Occipital lobe (tissue), 2 donors: ENCODE results near the gene PRR36. TPM values are rescaled to one million over a fixed set of nuclear protein-coding genes. Genes with fewer than 3 reads are reported as not detected.
"Not testable (repeated sequence)": the region's sequence is repeated elsewhere in the genome, so short reads cannot be mapped to it uniquely, and the experiment has no call there.

Experiments
- DNase-seq: peaks from one replicate; lab custom pipeline; 2025; lab: John Stamatoyannopoulos, UW
- total RNA-seq: library from RNA; depleted of rRNA; stranded (reverse); fragments of >200 nt; gene quantifications from one replicate; pipeline ENCODE4 v1.2.3, GENCODE V29; 2014

Gene PRR36
- total RNA-seq, result 4.1 TPM

DNA sequence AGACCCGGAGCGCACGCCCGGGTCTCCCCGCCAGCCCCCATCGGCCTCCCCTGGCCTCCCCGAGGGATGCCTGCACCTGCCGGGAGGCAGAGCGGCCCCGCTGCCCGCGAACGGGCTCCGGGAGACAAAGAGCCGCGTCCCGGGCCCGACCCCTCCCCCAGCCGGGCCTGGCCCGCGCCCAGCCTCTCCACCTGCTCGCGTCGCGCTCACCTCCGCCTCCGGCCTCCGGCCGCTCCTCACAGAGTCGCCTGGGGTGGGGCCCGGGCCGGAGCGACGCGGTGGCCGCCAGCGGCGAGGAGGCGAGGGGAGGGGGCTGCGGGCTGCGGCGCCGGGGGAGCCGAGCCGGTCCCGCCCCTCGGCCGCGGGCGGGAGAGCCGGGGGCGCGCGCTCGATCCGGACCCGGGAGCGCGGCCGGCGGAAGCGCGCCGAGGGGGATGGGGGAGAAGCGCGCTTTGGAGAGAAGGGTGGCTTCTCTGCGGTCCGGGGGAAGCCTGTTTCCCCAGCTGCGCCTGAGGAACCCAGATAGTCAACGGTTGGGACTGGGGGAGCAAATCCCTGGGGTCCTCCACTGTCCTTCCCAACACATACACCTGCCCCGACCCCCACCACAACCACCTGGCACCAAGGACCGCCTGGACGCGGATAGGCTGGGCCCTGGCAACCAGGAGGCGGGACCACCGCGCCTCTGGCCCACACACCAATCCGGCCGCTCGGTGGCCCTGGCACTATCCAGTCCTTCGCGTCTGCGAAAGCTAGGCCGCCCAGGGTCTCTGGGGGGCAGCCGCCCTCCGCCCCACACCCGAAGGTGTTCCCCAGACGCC is at the start of gene PRR36:
PRR36 (minus strand) TSS at position 315 of the 821 bp plus-strand sequence. CDS start 701 bp downstream, outside the sequence.
- peak; percentile 45 for DNase-seq

DNA sequence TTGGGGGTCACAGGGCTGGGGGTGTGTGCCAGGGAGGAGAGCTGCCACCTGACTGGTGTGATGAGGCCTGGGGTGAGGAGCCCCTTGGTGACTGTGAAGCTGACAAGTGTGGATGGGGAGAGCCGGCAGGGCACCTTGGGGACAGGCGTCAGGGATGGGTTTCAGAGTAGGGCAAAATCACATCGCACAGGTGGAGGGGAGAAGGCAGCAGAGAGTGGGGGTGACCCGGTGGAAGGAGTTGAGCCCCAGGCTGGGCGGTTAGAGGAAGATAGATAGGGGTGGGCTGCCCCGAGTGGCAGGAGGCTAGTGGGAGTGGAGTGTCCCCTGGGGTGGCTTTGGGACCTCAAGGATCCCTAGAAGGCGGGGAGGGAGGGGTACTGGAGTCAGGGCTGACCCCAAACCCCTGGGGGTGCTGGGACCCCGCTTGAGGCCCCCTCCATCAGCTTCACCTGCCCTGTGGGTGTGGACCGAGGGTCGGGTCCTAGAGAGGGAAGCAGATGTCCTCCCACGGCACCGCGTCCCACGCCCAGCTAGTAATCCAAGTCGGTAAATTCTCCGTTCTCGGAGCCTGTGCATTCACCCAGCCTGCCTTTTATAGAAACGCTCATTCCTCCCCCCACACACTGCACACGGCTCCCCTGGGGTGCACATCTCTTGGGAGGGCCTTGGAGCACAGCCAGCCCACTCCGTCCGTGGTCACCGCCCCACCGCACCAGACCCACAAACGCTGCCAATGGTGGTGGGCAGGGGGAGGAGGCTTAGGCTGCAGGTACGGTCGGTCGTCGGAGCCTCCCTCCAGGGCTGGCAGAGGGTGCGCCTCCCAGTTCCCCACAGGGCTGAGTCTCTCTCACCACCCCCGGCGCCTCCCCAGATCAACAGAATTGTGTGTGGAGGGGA is 49.4 kb upstream of the PRR36 start:
- DNase-seq, result peak; percentile 43

DNA sequence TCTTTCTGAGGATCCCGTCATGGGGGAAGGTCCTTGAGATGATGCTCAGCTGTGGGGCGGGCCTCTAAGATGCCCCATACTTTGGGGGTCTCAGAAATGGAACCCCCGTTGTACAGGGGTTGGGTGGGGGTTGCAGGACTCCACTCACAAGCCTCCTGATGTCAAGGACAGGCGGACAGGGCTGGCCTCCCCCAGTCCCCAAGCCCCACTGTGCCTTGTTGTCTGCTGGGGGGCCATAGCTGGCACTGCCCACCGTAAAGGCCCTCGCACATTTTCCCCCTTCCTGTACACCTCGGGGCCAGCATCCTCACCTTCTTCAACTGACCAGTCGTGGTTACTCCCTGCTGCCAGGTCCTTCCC is 48.6 kb upstream of the PRR36 start:
- DNase-seq, result no peak

DNA sequence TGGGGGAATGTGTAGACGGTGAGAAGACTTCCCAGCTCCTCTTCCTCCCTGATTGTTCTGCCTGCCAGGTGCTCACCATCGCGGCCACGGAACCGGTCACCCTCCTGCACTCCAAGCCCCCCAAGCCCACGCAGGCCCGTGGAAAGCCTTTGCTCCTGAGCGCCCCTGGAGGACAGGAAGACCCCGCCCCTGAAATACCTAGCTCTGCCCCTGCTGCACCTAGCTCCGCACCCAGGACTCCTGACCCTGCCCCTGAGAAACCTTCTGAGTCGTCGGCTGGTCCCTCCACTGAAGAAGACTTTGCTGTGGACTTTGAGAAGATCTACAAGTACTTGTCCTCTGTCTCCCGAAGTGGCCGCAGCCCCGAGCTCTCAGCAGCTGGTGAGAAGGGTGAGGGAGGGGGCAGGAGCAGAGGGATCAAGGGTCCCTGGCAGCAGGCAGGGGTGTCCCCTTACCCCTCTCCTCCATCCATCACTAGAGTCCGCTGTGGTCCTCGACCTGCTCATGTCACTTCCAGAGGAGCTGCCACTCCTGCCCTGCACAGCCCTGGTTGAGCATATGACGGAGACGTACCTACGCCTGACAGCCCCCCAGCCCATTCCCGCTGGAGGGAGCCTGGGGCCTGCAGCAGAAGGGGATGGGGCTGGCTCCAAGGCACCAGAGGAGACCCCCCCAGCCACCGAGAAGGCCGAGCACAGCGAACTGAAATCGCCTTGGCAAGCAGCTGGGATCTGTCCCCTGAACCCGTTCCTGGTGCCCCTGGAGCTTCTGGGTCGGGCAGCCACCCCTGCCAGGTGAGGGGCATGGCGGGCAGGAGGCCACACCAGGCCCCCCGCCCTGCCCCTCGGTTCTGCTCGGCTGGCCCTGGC is 48.0 kb upstream of the PRR36 start:
- DNase-seq, result no peak

DNA sequence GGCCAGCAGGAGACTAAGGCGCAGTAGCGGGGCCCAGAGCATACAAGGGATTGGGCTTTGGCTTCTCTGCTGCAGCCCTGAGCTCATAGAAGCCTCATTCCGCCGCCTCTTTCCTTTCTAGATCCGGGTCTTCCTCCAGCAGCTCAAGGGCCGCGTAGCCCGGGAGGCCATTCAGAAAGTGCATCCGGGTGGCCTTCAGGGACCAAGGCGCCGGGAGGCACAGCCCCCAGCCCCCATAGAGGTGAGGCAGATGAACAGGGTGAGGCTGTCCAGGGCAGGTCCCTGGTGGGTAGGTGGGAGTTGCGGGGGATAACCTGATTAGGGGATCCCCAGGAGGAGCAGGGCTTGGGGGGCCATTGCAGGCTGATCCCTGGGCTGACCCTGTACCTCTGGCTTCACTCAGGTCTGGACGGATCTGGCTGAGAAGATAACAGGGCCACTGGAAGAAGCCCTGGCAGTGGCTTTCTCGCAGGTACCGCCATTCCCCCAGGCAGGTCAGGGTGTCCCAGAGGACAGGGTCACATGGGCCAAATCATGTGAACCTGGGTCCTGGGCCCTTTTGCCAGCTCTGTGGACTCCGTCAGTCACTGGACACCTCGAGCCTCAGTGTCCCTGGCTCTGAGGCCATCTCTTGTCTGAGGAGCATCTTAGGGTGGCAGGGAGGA is 47.2 kb upstream of the PRR36 start:
- DNase-seq, result no peak

DNA sequence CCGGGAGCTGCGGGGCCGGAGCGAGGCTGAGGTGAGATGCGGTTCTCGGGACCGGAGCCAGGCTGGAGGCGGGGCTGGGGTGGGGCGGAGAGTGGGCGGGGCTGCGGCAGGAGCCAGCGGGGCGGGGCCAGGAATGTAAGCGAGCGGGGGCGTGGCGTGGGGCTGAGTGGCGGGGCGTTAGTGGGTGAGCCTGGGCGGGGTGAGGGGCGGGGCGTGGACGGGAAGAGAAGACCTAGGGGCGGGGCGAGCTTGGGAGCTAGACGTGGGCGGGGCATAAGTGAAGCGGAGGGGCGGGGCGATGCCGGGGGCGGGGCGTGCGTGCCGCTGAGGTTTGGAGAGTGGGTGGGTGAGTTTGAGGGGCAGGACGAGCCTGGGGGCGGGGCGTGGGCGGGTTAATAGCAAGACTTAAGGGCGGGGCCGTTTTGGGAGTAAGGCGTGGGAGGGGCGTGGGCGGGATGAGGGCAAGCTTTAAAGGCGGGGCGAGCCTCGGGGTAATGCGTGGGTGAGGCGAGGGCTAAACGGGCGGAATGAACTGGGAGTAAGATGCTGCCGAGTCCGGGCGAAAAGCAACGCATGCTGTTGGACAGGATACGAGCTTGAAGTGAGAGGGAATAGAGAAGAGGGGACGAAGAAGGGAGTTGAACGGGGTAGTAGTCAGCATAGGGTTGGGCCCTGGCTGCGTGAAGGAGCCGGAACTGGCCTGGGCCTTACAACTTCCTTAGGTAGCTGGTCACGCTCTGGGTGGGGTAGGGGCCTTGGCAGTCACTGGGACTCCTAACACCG is 46.5 kb upstream of the PRR36 start:
- DNase-seq, result peak; percentile 96

DNA sequence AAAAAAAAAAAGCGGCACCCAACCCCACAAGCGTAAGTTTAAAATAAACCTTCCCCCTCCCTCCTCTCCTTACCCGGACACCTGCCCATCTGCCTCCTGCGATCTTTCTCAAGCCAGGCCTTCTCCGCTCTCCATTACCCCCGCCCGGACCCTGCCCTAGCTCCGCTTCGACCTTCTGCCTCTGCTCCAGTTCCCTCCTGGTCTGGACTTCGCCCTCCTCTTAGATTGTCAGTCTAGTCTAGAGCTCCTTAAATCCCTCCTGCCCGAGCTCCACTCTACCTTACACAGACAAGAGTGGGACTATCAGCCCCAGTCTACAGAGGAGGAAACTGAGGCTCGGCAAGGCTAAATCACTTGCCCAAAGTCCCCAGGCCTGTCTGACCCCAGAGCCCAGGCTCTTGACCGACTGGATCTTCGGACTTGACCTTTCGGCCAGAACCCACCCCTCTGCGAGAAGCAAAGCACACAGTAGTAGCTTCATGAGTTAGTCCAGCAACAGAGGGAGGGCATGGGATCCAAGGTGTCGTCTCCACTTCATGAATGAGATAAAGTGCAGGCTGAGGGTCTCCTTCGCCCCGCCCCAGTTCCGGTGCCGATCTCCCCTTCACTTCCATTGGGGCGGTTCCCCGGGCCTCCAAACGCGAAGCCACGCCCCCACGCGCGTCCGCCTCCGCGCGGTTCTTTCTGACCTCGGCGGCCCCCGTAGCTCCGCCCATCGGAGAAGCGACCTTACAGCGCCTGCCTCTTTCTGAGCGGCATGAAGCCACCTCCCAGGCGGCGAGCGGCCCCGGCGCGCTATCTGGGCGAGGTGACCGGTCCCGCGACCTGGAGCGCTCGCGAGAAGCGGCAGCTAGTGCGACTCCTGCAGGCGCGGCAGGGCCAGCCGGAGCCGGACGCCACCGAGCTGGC is 45.7 kb upstream of the PRR36 start, which contains the start of gene SNAPC2:
SNAPC2 (plus strand) TSS at position 729 of the 909 bp plus-strand sequence; CDS start at position 758, 29 bp downstream.
- peak; percentile 89 for DNase-seq

DNA sequence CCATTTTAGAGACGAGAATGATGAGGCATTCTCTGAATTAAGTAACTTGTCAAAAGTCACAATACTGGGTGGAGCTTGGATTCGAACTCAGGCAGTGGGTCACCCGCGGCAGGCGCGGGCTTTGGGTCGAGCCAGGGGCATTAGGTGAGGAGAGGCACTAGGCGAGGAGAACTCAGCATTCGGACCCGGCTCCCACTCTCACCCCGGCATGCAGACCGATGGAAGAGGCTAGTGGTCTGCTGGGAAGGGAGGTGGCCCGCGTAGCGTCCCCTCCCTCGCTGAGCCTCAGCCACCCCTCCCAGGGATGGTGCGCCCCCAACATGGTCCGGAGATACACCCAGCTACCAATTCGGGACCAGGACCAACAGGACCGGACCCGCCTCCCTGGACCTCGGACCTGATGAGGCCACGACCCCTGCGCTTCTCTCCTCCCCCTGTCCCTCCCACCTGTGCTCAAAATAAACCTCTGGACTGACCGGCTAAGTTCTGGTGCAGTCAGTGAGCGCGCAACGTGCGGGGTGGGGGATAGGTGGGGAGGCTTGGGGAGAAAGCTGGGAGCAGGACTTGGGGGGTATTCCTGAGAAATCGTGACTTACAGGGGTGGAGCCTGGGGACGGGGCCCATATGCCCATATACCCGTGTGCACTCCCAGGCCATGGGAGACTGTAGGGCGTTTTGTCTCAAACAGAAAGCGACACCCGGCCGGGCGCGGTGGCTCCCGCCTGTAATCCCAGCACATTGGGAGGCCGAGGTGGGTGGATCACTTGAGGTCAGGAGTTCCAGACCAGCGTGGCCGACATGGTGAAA is 44.6 kb upstream of the PRR36 start:
- DNase-seq, result no peak

DNA sequence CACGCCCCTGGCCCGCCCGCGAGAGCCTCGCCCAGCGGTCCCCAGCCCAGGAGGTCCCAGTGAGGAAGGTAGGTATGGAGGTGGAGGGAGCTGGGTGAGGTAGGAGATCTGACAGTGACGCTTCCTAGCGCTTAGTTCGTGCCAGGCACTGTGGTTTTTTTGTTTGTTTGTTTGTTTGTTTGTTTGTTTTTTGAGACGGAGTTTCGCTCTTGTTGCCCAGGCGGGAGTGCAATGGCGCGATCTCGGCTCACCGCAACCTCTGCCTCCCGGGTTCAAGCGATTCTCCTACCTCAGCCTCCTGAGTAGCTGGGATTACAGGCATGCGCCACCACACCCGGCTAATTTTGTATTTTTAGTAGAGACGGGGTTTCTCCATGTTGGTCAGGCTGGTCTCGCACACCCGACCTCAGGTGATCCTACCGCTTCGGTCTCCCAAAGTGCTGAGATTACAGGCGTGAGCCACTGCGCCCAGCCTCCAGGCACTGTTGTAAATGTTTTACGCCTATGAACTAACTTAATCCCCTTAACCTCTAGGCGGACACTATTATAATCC is 43.9 kb upstream of the PRR36 start:
- not testable (repeated sequence) for DNase-seq

DNA sequence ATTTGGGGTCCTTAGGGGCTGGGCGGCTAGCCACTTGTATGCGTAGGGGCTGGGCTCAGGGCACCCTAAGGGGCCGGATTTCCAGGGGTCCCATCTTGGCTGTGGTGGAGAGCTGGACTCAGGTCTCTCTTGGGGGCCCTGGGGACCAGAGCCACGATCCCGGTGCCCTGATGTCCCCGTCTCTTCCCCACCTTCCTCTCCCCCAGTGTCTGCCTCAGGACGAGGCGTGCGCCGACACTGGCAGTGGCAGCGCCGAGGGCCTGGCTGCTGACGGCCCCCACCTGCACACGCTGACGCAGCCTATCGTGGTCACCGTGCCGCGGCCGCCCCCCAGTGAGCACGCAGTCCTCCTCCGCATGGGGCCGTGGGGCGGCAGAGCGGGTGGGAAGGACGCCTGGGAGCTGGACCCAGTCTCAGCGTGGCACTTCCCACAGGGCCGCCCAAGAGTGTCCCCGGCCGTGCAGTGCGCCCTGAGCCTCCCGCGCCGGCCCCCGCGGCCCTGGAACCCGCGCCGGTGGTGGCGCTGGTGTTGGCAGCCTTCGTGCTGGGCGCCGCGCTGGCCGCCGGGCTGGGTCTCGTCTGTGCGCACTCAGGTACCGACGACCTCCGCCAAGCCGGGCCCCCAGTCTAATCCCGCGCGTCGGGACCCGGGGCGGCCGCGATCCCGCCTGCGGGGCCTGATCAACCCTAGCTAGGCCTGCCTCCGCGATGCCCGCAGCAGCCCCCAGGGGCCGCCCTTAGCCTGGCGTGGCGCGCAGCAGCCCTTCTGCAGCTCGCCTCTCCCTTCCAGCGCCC is 43.3 kb upstream of the PRR36 start:
- peak; percentile 36 for DNase-seq

DNA sequence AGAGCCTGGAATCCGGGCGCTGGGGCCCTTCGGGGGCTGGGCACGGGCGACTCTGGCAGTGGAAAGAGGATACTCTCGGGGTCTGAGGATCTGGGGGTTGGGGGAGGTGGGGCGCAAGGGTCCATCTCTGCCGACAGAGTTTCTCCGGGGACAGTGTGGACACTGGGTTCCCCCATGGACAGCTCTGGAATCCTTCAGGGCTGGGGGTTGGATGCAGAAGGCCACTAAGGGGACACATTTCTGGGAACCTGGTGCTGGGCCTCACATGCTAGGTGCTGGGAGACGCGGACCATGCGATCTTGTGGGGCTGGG is 42.7 kb upstream of the PRR36 start:
- DNase-seq, result no peak

DNA sequence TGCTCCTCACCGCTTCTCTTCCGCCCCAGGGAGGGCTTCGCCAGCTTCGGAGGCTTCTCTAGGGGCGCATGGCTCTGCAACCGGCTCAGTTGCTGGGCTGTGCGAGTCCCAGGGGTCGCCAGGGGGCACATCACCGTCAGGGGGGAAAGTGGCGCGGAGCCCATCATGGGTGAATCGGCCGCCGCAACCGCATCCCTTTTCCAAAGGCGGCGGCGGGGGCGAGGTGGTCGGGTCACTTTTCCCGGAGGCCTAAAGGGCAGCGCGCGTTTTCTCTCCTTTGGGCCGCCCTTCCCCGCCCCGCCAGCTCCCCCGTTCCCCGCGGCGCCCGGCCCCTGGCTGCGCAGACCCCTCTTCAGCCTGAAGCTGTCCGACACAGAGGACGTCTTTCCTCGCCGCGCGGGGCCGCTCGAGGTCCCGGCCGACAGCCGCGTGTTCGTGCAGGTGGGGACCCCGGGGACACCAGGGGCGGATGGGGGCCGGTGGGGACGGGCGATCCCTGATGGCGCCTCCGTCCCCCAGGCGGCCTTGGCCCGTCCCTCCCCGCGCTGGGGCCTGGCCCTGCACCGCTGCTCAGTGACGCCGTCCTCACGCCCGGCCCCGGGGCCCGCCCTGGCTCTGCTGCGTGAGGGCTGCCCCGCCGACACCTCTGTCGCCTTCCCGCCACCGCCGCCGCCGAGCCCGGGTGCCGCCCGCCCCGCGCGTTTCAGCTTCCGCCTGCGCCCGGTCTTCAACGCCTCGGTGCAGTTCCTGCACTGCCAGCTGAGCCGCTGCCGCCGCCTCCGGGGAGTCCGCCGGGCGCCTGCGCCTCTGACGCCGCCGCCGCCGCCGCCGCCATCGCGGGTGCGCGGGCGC is 42.1 kb upstream of the PRR36 start:
- DNase-seq, result no peak

DNA sequence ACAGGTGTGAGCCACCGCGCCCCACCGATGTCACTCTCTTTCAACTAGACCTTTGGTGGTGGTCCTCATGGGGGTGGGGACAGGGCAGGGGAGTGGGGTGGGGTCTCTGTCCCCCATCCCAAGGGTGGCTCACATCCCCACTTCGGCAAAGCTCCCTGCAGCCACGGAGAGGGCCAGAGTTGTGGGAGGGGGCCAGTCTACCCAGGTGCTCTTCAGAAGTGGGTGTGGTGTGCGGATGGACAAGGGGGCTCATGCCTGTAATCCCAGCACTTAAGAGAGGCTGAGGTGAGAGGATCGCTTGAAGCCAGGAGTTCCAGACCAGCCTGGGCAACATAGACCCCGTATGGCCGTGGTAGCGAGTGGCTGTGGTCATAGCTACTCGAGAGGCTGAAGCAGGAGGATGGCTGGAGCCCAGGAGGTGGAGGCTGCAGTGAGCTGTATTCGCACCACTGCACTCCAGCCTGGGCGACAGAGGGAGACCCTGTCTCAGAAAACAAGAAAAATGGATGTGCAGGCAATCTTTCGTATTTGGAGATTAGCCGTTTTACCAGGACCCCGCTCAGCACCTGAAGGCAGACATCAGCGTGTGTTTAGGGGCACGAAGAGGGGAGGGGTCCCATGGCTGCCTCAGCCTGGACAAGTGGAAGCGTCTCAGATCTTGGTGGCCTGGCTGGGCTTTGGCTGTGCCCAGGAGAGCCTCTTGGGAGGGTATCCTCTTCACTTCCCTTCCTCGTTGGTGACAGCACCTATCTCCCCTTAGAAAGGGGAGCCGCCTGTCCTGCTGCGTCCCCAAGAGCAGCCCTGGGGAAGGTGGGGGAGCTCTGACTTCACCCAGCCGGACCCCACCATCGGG is 41.3 kb upstream of the PRR36 start:
- no peak for DNase-seq

DNA sequence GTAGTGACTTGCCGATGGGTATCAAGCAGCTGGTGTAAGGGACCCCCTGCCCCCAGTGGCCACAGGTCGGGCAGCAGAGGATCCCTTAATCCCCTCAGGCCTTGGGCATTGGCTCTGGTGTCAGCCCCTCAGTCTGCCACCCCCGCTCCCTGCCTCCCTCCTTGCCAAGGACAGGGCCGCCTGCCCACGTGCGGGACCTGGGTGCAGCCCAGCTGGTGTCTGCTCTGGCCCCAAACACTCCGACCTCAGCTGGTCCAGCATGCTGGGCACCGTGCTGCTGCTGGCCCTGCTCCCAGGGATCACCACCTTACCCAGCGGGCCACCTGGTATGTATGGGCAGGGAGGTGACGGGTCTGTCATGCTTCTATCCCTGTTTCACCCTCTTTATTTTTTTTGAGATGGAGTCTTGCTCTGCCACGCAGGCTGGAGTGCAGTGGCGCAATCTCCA is 40.4 kb upstream of the PRR36 start, which contains the start of gene TGFBR3L:
TGFBR3L (plus strand) TSS at position 233 of the 448 bp plus-strand sequence.
- no peak for DNase-seq

DNA sequence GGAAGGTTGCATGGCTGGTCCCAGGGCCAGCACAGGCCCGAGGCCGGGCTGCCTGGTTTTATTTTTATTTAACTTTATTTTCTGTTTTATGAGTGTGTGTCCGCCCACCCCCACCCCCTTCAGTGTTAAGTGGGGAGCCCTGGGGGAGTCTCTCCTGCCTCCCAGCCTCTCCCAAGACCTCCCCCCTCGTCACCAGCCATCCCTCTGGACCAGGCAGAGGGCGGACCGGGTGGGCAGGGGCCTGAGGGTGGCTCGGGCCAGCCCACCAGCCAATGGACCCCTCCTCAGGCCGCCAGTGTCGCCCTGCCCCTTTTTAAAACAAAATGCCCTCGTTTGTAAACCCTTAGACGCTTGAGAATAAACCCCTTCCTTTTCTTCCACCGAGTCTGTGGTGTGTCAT is 39.9 kb upstream of the PRR36 start:
- no peak for DNase-seq
